ENCODE results near the gene SDCCAG8. TPM values are rescaled to one million over a fixed set of nuclear protein-coding genes. Genes with fewer than 3 reads are reported as not detected.
"Not testable (repeated sequence)": the region's sequence is repeated elsewhere in the genome, so short reads cannot be mapped to it uniquely, and the experiment has no call there.

The SDCCAG8 gene
- total RNA-seq, 1 donor from 2014 or later, result 41.7 TPM

DNA sequence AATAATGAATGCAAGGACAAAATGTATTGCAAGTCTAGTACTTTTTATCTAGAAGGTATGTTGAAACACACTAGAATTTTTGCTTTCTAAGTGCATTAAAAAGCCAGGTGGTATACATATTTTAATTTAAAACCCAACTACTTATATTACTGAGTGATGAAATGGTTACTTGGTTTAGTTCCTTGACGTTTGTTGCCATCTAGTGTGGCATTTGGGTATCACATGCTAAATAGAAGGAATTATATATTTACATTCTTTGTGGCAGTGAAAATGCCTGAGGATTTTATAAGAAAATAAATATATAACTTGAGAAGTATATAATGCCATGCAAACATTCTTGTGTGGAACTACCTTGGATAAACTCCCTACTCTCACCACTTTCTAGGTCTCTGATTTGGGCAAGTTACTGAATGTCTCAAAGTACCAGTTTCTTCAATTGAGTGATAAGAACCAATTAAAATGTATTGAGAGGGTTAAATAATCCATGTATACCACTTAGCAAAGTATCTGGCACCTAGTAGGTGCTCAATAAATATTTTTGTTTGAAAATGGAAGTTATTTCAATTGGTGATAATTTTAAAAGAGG is 69.6 kb downstream of the SDCCAG8 start:
- DNase-seq (ENCODE audit: low spot score), result no peak

DNA sequence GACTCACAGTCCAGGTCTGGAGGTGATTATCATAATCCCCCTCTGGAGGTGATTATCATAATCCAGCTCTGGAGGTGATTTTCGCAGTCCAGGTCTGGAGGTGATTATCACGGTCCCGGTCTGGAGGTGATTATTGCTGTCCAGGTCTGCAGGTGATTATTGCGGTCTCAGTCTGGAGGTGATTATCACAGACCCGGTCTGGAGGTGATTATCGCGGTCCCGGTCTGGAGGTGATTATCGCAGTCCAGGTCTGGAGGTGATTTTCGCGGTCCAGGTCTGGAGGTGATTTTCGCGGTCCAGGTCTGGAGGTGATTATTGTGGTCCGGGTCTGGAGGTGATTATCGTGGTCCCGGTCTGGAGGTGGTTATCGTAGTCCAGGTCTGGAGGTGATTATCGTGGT is 76.6 kb downstream of the SDCCAG8 start:
- DNase-seq (ENCODE audit: low spot score), result no peak

DNA sequence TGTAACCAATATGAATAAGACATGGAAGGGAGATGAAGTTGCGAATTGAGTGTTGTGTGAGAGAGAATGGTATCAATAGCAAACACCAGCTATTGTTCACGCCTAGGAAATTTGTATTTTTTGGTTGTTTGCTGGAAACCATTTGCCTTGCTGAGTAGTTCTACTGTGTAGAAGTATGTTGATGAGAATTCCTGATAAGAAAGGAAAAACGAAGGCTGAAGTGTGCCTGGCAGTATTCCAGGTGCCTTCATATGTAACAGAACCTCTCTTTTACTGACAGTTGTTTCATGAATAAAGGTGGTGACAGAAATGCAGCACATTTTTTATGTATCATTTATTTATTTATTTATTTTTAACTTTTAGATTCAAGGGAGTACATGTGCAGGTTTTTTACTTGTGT is 79.5 kb downstream of the SDCCAG8 start:
- DNase-seq (ENCODE audit: low spot score), result no peak

DNA sequence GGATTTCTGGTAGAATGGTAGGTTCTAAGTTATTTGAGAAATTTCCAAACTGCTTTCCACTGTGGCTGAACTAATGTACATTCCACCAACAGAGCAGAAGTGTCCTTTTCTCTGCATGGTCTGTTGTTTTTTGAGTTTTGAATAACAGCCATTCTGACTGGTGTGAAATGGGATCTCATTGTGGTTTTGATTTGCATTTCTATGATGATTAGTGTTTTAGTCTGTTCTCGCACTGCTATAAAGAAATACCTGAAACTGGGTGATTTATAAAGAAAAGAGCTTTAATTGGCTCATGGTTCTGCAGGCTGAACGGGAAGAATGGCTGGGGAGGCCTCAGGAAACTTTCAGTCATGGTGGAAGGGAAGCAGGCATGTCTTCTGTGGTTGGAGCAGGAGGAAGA is 80.3 kb downstream of the SDCCAG8 start:
- DNase-seq (ENCODE audit: low spot score), result no peak

DNA sequence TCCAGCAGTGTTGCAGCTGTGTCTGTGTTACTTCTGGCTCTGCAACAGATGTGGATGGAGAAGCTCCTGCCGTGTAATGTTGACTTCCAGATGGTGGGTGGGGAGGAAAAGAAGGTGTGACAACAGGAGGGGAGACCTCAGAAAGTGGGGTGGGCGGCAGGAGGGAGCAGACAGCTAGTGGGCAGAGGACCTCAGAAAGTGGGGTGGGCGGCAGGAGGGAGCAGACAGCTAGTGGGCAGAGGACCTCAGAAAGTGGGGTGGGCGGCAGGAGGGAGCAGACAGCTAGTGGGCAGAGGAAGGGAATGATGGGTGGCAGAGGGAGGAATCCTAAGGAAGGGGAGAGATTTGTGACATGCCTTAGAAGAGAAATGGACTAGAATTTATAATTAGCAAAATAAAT is 83.0 kb downstream of the SDCCAG8 start:
- not testable (repeated sequence) for DNase-seq (ENCODE audit: low spot score)

DNA sequence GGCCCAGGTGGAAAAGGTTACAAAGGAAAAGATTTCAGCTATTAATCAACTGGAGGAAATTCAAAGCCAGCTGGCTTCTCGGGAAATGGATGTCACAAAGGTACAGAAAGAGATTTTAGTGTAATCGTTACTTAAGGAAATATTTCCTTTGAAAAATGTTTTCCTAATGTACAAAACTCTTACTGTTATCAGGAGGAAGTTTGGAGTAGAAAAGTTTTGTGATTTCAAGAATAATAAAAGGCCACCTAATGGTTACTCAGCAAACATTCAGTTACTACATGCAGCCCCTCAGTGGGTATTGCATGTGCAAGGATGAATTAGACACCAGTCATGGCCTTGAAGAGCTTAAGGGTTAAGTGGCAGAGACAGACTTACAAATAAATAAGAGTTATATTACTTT is 85.2 kb downstream of the SDCCAG8 start:
- no peak for DNase-seq (ENCODE audit: low spot score)

DNA sequence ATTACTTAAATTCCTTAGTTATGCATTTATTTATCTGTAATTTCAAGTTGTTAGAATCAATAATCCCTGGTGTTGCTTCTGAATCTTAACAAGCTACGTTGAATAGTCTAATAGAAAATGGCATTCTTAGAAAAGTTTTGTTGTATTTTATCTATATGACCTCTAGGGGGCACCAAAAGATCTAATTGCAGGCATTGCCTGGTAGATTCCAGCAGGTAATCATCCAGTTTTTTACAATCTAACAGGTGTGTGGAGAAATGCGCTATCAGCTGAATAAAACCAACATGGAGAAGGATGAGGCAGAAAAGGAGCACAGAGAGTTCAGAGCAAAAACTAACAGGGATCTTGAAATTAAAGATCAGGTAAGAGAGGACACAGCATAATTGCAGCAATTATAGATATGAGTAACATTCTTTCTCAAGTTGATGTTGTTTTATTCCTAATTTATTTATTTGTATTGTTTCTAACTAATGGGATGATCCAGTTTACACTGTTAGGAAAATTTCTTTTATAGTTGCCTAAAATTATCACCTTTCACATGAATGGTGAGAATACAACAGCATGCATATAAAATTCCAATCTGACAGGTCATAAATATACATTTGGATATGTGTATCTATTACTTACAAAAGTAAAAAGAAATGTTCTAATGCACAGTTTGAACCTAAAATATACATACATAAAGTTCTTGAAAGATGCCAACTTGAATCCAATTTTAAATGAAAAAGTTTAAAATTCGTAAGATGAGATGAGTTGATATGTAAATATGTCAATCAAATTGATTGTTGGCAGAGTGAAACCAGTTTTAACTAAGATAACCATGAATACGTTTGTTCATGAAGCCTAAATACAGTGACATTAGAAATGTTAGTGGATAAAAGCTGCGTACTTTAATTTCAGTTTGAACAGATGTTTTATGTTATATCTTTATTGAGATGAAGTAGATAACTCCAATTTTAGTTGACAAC is 88.4 kb downstream of the SDCCAG8 start:
- DNase-seq (ENCODE audit: low spot score), result no peak

DNA sequence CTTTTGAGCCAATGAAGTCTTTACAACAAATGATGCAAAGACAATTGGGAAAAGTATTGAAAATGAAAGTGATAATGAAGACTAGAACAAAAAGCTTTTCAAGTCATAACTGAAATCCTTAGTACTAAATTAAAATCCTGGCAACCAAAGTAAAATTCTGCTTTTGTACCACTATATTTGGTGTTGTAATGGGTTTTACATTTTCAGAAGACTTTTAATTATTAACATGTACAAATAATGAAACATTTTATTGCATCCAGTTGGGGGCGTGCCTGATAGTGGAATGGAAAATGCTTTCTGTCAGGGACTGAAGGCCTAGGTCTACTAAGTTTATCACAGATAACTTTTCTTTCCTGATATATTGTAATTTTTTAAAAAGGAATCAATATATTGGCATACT is 89.4 kb downstream of the SDCCAG8 start:
- DNase-seq (ENCODE audit: low spot score), result no peak

DNA sequence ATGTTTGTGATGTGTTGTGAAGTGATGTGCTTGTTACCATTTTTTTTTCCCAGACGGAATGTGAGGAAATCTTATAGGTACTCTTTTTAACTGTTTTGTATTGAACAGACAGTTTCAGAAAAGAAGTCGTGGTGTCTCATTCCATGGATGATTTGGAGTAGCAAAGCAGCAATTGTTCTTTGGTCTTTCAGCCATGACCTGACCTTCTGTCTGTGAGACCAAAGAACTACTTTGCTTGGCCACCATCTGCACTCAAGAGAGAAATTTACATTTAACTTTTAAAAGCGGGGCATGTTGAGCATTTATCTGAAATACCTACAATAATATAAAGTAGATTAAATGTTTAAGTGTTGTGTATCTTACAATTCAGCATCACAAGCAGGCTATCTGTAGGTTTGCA is 90.2 kb downstream of the SDCCAG8 start:
- no peak for DNase-seq (ENCODE audit: low spot score)

DNA sequence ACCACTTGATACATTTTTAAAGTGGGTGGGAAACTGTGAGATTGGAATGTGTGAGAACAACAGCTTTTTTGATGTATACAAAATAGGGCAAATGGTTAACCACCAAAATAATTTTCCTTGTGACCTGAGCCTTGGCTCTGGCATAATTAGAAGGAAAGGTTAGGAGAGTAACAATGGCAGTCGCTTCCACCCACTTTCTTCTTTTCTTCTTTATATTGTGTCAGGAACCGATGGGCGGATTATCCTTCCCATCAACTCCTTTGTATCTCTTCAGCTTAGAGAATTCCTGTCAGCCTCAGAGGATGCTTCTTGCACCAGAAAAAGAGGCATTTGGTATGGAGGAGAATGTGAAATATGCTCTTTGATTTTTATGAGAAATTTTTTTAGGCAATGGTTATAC is 90.6 kb downstream of the SDCCAG8 start:
- DNase-seq (ENCODE audit: low spot score), result no peak

DNA sequence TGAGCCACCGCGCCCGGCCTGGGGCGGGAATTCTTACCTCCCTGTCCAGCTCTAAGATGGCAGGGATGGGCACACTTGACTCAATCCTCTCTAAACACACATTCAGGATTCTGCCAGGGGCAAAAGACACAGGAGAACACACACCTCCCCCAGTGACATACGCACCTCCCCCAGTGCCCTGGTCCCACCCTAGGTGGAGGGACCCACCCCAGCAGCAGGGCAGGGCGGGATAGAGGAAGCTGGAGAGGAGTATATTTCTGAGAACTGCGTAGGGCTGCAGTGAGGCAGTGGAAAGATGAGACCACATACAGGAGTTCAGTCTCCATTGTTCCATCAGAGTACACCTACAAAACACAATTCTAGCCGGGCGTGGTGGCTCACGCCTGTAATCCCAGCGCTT is 92.5 kb downstream of the SDCCAG8 start:
- DNase-seq (ENCODE audit: low spot score), result no peak

DNA sequence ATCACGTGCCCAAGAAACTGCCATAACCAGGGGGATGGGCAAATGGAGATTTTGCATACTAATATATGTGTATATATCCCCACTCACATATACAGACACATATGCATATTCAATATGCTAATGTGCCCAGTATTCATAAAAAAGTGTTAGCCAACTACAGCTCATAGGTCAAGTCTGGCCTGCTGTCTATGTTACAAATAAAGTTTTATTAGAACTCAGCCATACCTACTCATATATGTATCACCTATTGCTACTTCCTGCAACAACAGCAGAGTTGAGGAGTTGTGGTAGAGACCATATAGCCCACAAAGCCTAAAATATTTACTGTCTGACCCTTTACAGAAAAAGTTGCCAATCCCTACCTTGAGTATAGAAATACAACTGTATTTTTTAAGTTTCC is 93.3 kb downstream of the SDCCAG8 start:
- no peak for DNase-seq (ENCODE audit: low spot score)

DNA sequence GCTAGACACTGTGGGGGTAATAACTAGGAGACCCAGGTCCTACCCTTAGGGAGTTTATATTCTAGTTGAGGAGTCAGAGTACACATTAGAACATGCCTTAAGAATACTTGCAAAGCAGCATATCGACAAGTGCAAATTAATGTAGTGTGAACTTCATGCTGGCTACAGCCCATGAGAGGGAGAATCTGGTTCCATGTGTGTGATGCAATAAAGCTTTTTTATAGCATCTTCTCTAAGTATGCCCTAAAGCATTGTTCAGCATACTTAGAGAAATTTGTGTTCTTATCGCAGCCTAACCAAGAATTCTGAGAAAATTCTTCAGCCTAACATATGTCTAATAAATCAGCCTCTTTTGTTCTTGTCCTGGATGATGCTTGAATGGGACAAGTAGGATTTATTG is 95.5 kb downstream of the SDCCAG8 start:
- no peak for DNase-seq (ENCODE audit: low spot score)

DNA sequence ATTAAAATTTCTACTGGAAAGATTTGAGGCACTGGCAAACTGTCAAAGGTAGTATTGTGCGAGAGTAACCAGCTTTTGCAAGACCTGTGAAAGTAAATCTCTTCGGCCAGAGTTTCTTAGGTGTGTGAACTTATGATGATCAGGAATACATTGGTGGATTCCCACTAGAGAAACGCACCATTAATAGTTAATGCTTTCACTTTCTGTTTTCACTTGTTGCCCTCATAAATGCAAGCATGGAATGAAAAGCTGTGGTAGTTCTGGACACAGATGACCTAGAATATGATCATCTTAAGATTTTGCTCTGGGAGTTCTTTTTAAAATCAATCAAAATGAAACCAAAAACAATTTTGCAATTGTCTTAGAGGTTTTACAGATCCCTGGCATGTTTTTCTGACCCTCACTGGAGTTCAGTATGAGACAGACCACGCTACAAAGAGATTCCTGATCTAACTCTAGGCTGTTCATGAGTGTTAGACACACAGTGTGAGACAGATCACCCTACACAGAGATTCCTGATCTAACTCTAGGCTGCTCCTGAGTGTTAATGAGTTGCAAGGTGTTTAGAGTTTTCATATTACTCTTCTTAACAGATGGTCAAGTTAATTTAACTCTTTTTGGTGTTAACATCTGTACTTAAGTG is 98.8 kb downstream of the SDCCAG8 start:
- no peak for DNase-seq (ENCODE audit: low spot score)

DNA sequence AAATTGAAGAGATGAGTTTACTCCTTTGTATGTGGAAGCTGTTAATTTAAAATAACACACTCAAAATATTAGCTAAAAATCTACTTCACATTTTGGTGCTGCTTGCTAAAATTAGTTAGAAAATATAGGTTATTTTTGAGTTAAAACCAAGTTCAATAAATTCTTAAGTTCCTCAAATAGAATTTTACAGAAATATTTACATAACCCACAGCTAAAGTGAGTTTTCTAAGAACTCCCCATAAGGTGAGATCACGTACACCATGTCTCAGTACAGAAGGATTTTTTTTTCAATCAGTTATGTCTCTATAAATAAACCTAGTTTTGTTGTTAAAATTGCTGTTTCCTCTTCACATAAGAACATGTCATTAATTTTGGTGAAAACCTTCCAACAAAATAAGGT is 108.0 kb downstream of the SDCCAG8 start:
- no peak for DNase-seq (ENCODE audit: low spot score)

DNA sequence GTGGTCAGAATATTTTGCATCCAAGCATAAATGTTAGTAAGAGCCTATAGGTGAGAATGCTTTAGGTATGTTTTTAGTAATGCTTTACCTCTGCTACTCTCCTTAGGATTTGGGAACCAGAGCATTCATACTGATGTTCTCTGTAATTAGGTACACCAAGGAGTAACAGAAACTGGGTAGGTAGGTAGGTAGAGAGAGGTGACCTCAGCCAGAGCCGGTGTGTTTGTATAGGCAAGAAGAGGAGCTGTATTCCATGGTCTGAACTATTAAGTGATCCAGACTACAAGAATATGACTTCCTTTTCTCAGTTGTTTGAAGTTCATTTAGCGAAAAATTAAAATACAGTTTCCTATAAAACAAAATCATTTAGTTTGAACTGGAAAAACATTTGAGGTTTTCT is 108.5 kb downstream of the SDCCAG8 start:
- DNase-seq (ENCODE audit: low spot score), result no peak

DNA sequence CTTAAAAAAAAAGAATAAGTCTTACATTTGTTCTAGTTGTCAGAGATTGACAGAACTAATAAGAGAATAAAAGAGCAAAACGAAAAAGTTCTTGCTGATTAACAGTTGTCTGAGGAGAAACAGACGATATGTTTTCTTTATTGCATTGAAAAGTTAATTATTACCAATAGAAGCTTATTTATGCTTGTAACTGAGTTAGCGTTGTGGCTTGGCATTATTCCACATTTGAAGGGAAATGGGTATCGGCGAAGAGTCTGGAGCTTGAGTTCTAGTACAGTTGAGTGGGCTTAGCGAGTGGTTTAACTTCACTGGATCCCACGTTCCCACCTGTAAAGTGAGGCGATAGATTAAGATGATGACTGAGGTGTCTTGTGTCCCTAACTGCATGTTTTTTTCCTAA is 109.0 kb downstream of the SDCCAG8 start:
- DNase-seq (ENCODE audit: low spot score), result no peak

DNA sequence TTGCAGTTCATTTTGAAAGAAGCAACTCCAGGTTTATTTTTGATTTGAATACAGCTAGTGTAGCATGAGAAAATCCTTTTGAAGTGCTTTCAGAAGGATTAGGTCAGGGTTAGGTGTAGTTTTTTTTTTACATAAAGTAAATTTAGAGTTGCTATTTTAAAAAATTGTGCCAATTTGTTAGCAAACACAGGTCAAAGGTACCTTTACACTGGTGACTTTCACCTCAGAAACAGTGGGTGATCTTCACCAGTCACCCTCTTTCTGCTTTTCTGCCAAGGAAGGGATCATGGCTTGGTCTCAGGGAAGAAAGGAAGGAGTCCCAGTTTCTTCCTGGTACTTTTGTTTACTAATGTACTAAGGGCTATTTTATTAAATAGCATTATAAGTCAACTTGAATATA is 111.5 kb downstream of the SDCCAG8 start:
- DNase-seq (ENCODE audit: low spot score), result no peak

DNA sequence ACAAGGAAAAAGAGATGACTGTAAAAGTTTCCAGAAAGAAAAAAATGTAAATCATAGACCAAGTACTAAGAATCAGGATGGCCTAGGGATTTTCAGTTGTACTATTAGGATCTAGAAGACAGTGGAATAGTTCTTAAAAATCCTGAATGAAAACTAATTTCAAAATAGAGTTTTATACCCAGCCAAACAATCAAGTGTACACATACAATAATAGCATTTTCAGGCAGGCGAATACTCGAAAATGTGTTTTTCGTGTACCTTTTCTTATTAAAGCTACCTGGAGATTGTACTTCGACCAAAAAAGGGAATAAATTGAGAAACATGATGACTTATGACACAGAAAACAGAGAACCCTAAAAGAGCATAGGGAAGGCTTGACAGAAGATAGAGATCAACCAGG is 118.6 kb downstream of the SDCCAG8 start:
- no peak for DNase-seq (ENCODE audit: low spot score)

DNA sequence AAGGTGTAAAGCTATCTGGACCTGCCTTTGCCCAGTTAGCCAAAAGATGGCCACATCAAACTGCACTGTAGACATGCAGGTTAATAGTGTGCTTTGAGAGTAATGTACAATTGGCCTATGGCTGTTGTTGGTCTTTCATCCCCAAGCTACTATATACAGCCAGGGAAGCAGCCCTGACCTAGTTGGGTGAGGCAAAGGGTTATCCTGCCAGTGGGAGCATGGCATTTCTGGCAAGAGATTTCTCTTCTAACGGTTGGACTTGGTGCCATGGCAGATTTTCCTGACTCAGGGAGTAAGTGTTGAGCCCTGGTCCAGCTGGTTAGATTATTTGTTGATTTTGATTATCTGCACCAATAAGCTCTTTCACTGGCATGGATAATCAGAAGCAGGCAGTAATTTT is 119.8 kb downstream of the SDCCAG8 start:
- DNase-seq (ENCODE audit: low spot score), result no peak

DNA sequence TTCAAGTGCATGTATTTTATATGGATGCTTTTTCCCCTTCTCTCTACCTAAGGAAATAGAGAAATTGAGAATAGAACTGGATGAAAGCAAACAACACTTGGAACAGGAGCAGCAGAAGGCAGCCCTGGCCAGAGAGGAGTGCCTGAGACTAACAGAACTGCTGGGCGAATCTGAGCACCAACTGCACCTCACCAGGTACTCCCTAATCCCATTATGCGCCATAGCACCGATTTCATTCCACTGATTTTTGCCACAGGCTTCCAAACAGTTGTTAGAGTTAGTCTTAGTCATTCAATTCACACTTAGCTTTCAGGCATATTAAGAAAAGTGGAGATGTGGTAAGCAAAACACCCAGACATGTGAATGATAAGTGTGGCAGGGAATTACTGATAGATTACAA is 122.8 kb downstream of the SDCCAG8 start:
- DNase-seq (ENCODE audit: low spot score), result no peak

DNA sequence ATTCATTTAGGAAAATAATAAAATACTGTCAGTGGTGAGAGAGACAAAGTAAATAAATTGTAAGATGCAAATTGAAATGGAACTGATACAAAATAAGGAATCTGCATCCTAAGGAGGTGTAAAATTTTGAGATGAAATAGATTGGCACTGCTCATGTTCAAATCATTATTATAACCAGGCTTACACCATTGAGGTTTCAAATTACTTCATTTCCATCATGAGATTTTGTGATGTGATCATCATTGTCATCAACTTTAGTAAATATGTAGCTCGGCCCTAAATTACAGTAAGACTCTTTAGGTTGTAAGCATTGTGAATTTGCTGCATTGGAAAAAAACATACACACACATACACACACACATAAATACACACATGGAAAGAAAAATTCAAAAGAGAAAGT is 123.4 kb downstream of the SDCCAG8 start:
- DNase-seq (ENCODE audit: low spot score), result no peak

Data from mesenteric fat pad (tissue), 1 donor.